Measurements from ENCODE around the gene LGALS7. TPM values are rescaled to one million over a fixed set of nuclear protein-coding genes. Genes with fewer than 3 reads are reported as not detected.
A peak's percentile ranks its signal among the peaks of the same experiment; 100 is the strongest.
"Not testable (repeated sequence)": the region's sequence is repeated elsewhere in the genome, so short reads cannot be mapped to it uniquely, and the experiment has no call there.

LGALS7 gene
- total and polyA plus RNA-seq, 2 experiments from 2014 or later = not detected

- H3K4me2 ChIP-seq (ENCODE audit: unreplicated experiment) = no peak overlapping the region
These were observed 27.4 kb upstream of the LGALS7 start for GRCh38 chr19:38800577-38801347.

GRCh38 chr19:38799104-38799503 lies 25.8 kb upstream of the LGALS7 start:
- Histone ChIP-seq H3K27ac (peak overlapping the region; percentile 51), H3K79me2 (ENCODE audit: insufficient read depth) (no peaks in the 10 kb centered on the region)

More at GRCh38 chr19:38800577-38801347, 27.4 kb upstream of the LGALS7 start:
- H3K27me3 ChIP-seq (replicated peaks; ENCODE audit: insufficient read depth) = no peaks in the 10 kb centered on the region
- in situ Hi-C loops (cut with MboI) = no loop called here
- H4K20me1 ChIP-seq (ENCODE audit: insufficient read depth) = no peaks in the 10 kb centered on the region
- TF ChIP-seq EZH2 (IDR thresholded peaks at IDR 0.05; ENCODE audit: insufficient read depth, poor library complexity, severe bottlenecking) = no peak
- TF ChIP-seq EZH2phosphoT487 (IDR thresholded peaks at IDR 0.05; ENCODE audit: insufficient read depth, low read depth) = no peak
- H3K27ac ChIP-seq = no peak overlapping the region
- H2AFZ ChIP-seq = no peak overlapping the region
- no peak for DNase-seq
- peaks cover 8% of the 10 kb centered on the region for H3K4me1 ChIP-seq (ENCODE audit: insufficient read depth)
- no peak overlapping the region for H3K9ac ChIP-seq
- H3K9me2 ChIP-seq (ENCODE audit: insufficient read depth) = peaks cover 4% of the 10 kb centered on the region; the same call in 1 of the 2 replicates
- no peaks in the 10 kb centered on the region for H3F3A ChIP-seq (ENCODE audit: insufficient read depth)
- 57 to 65% methylated on average over 5 of the region's 5 CpGs for WGBS, 2 experiments (ENCODE audit: low coverage in 1 of 2, low lambda C conversion rate in 2 of 2, missing lambda C conversion rate in 2 of 2)
- no peaks in the 10 kb centered on the region for H3K9me3 ChIP-seq (ENCODE audit: low read depth)
- H3K36me3 ChIP-seq (ENCODE audit: low read depth) = no peaks in the 10 kb centered on the region
- no peaks in the 10 kb centered on the region for H3K79me2 ChIP-seq (ENCODE audit: insufficient read depth)
- no peak overlapping the region for H3K4me3 ChIP-seq

GRCh38 chr19:38797781-38798180 lies 24.5 kb upstream of the LGALS7 start:
- H3K79me2 ChIP-seq (ENCODE audit: insufficient read depth); H3K9ac ChIP-seq; H3K9me3 ChIP-seq (ENCODE audit: low read depth); H2AFZ ChIP-seq; H3K27me3 ChIP-seq (replicated peaks; ENCODE audit: insufficient read depth); H3K27ac ChIP-seq; H3K4me2 ChIP-seq (ENCODE audit: unreplicated experiment); DNase-seq; in situ Hi-C loops (cut with MboI); H3K9me2 ChIP-seq (ENCODE audit: insufficient read depth); H3F3A ChIP-seq (ENCODE audit: insufficient read depth); H4K20me1 ChIP-seq (ENCODE audit: insufficient read depth); H3K4me3 ChIP-seq; H3K36me3 ChIP-seq (ENCODE audit: low read depth): not testable (repeated sequence)
- peaks cover 15% of the 10 kb centered on the region for H3K4me1 ChIP-seq (ENCODE audit: insufficient read depth)
- WGBS, 2 experiments (ENCODE audit: low coverage in 1 of 2, low lambda C conversion rate in 2 of 2, missing lambda C conversion rate in 2 of 2) = 76% methylated on average over 21 of the region's 33 CpGs; no CpG with 5 or more reads in 1 of the 2 experiments

More at GRCh38 chr19:38799104-38799503, 25.8 kb upstream of the LGALS7 start:
- 90 to 91% methylated on average over 10 of the region's 10 CpGs for WGBS, 2 experiments (ENCODE audit: low coverage in 1 of 2, low lambda C conversion rate in 2 of 2, missing lambda C conversion rate in 2 of 2)
- Histone ChIP-seq H4K20me1 (ENCODE audit: insufficient read depth) (no peaks in the 10 kb centered on the region), H3K27me3 (replicated peaks; ENCODE audit: insufficient read depth) (no peaks in the 10 kb centered on the region), H3K9me2 (ENCODE audit: insufficient read depth) (peaks cover 4% of the 10 kb centered on the region; the same call in 1 of the 2 replicates), H3F3A (ENCODE audit: insufficient read depth) (no peaks in the 10 kb centered on the region), H3K9me3 (ENCODE audit: low read depth) (no peaks in the 10 kb centered on the region), H2AFZ (no peak overlapping the region), H3K9ac (no peak overlapping the region), H3K4me2 (ENCODE audit: unreplicated experiment) (no peak overlapping the region), H3K36me3 (ENCODE audit: low read depth) (no peaks in the 10 kb centered on the region), H3K4me1 (ENCODE audit: insufficient read depth) (peaks cover 8% of the 10 kb centered on the region), H3K4me3 (no peak overlapping the region)
- no peak for DNase-seq
- TF ChIP-seq EZH2phosphoT487 (IDR thresholded peaks at IDR 0.05; ENCODE audit: insufficient read depth, low read depth) (no peak), EZH2 (IDR thresholded peaks at IDR 0.05; ENCODE audit: insufficient read depth, poor library complexity, severe bottlenecking) (no peak)
- in situ Hi-C loops (cut with MboI) = no loop called here

- WGBS, 2 experiments (ENCODE audit: low coverage in 1 of 2, low lambda C conversion rate in 2 of 2, missing lambda C conversion rate in 2 of 2) = 47 to 49% methylated on average over 2 of the region's 2 CpGs
- Histone ChIP-seq H2AFZ (no peak overlapping the region), H3K9me2 (ENCODE audit: insufficient read depth) (peaks cover 4% of the 10 kb centered on the region; the same call in 1 of the 2 replicates), H3K9ac (no peak overlapping the region), H3K27me3 (replicated peaks; ENCODE audit: insufficient read depth) (no peaks in the 10 kb centered on the region), H3K4me1 (ENCODE audit: insufficient read depth) (peaks cover 16% of the 10 kb centered on the region), H3K9me3 (ENCODE audit: low read depth) (no peaks in the 10 kb centered on the region), H3K27ac (no peak overlapping the region), H3K4me2 (ENCODE audit: unreplicated experiment) (no peak overlapping the region), H4K20me1 (ENCODE audit: insufficient read depth) (no peaks in the 10 kb centered on the region), H3K4me3 (no peak overlapping the region), H3K79me2 (ENCODE audit: insufficient read depth) (no peaks in the 10 kb centered on the region), H3K36me3 (ENCODE audit: low read depth) (no peaks in the 10 kb centered on the region), H3F3A (ENCODE audit: insufficient read depth) (no peaks in the 10 kb centered on the region)
- TF ChIP-seq EZH2phosphoT487 (IDR thresholded peaks at IDR 0.05; ENCODE audit: insufficient read depth, low read depth) (no peak), EZH2 (IDR thresholded peaks at IDR 0.05; ENCODE audit: insufficient read depth, poor library complexity, severe bottlenecking) (no peak)
- DNase-seq = no peak
- in situ Hi-C loops (cut with MboI) = no loop called here
These were observed 22.8 kb upstream of the LGALS7 start for GRCh38 chr19:38796154-38796553.
